H1 (cell line): ENCODE data around the gene GPR141. TPM values are rescaled to one million over a fixed set of nuclear protein-coding genes. Genes with fewer than 3 reads are reported as not detected.

Experiments used
- KDM5A ChIP-seq: fragments of 200-600 bp; IDR thresholded peaks from 2 replicates; pipeline ENCODE4 v1.7.1; 2012; ENCODE audit warnings: mild to moderate bottlenecking, low read length, inconsistent platforms, mixed read lengths
- polyA plus RNA-seq, 7 experiments: library from polyadenylated mRNA; depleted of rRNA in 3 of 7; stranded (reverse) in 5 of 7; unstranded in 2 of 7; fragments of >200 nt in 5 of 7; fragments of 200-250 nt in 2 of 7; gene quantifications; 1 replicate in 5 of 7; 2 replicates in 1 of 7; 4 replicates in 1 of 7; pipeline versions ENCODE4 v1.2.1 to v1.2.3, GENCODE V29; 2011 to 2013; ENCODE audit warnings: missing spikeins in 2 of 7, mixed read lengths in 2 of 7
- total RNA-seq: library from RNA; stranded (reverse); fragmentation: NEBNext Ultra II Directional; extraction: Animal tissue kit (Norgen Biotek cat#: 25700); gene quantifications from 2 replicates; pipeline ENCODE4 v1.2.1, GENCODE V29; 2021

GPR141 gene
- total and polyA plus RNA-seq, 2 of the 8 experiments (the other 6 are each of a cell fraction or from before 2014, with no cell fraction given), result 0.45 to 1.0 TPM

GRCh38 chr7:37718585-37718984 is 35.0 kb downstream of the GPR141 start (continued):
- TF ChIP-seq KDM5A, result no peak
